ENCODE results near the gene USB1. TPM values are rescaled to one million over a fixed set of nuclear protein-coding genes. Genes with fewer than 3 reads are reported as not detected.

The USB1 gene
- total and polyA plus RNA-seq, 2 experiments from 2014 or later: 79.6 to 118 TPM

- no peak; the same call in 2 of the 3 replicates for ATAC-seq
- no peaks in the 10 kb centered on the region for H3K36me3 Mint-ChIP-seq (ENCODE audit: low read depth)
Measured at GRCh38 chr16:57955572-57956188, 45.5 kb upstream of the USB1 start.

GRCh38 chr16:57956270-57956808 lies 44.9 kb upstream of the USB1 start:
- no peak overlapping the region for H3K4me2 ChIP-seq
- DNase-seq (ENCODE audit: low spot score) (no peak), ATAC-seq (no peak)
- H3K27ac ChIP-seq (ENCODE audit: low read depth): no peak overlapping the region
- H3K4me1 ChIP-seq (ENCODE audit: insufficient read depth): no peaks in the 10 kb centered on the region
- Mint-ChIP-seq H3K27ac (no peak overlapping the region), H3K27me3 (ENCODE audit: insufficient read depth, low read depth, poor library complexity) (peaks cover 10% of the 10 kb centered on the region), H3K36me3 (ENCODE audit: low read depth) (no peaks in the 10 kb centered on the region), H3K4me1 (peaks cover 15% of the 10 kb centered on the region), H3K4me3 (no peak overlapping the region), H3K9me3 (no peaks in the 10 kb centered on the region)
- no peaks in the 10 kb centered on the region for H3K27me3 ChIP-seq (ENCODE audit: insufficient read depth)
- no peak overlapping the region for H2AFZ ChIP-seq
- no peaks in the 10 kb centered on the region for H3K36me3 ChIP-seq (ENCODE audit: insufficient read depth)
- H3K79me2 ChIP-seq (replicated peaks; ENCODE audit: insufficient read depth): no peaks in the 10 kb centered on the region
- no peaks in the 10 kb centered on the region for H3F3A ChIP-seq (replicated peaks; ENCODE audit: low read depth)
- no peaks in the 10 kb centered on the region for H3K9me2 ChIP-seq (ENCODE audit: insufficient read depth)
- H4K20me1 ChIP-seq (replicated peaks; ENCODE audit: insufficient read depth): no peaks in the 10 kb centered on the region
- no peak overlapping the region for H3K4me3 ChIP-seq
- TF ChIP-seq ZNF331 (CRISPR knock-in tag; IDR thresholded peaks at IDR 0.05; ENCODE audit: low read depth) (no peak), ZNF114 (CRISPR knock-in tag; IDR thresholded peaks at IDR 0.05) (no peak), REST (IDR thresholded peaks at IDR 0.05; ENCODE audit: unreplicated experiment) (no peak), JUNB (IDR thresholded peaks at IDR 0.05; ENCODE audit: unreplicated experiment) (no peak), NANOG (IDR thresholded peaks at IDR 0.05; ENCODE audit: borderline replicate concordance) (no peak)

More at GRCh38 chr16:57955572-57956188, 45.5 kb upstream of the USB1 start:
- no peak overlapping the region for H3K4me3 Mint-ChIP-seq
- Histone ChIP-seq H4K20me1 (replicated peaks; ENCODE audit: insufficient read depth) (no peaks in the 10 kb centered on the region), H3K4me2 (no peak overlapping the region), H3K79me2 (replicated peaks; ENCODE audit: insufficient read depth) (no peaks in the 10 kb centered on the region), H3K4me1 (ENCODE audit: insufficient read depth) (no peaks in the 10 kb centered on the region), H2AFZ (no peak overlapping the region), H3F3A (replicated peaks; ENCODE audit: low read depth) (no peaks in the 10 kb centered on the region), H3K27ac (ENCODE audit: low read depth) (no peak overlapping the region), H3K9me2 (ENCODE audit: insufficient read depth) (no peaks in the 10 kb centered on the region), H3K36me3 (ENCODE audit: insufficient read depth) (no peaks in the 10 kb centered on the region), H3K27me3 (ENCODE audit: insufficient read depth) (no peaks in the 10 kb centered on the region), H3K4me3 (no peak overlapping the region)
- TF ChIP-seq CREB1 (CRISPR knock-in tag; IDR thresholded peaks at IDR 0.05; ENCODE audit: low read depth): no peak
- no peak for TF ChIP-seq STAT1 (IDR thresholded peaks at IDR 0.05; ENCODE audit: unreplicated experiment)
- TF ChIP-seq POLR2AphosphoS5 (IDR thresholded peaks at IDR 0.05; ENCODE audit: low read depth): no peak
- TF ChIP-seq EZH2phosphoT487 (IDR thresholded peaks at IDR 0.05; ENCODE audit: unreplicated experiment): no peak
- TF ChIP-seq CTCF (conservative IDR thresholded peaks at IDR 0.05; ENCODE audit: low read depth in 2 of 2): no peak
- peaks cover 18% of the 10 kb centered on the region for H3K4me1 Mint-ChIP-seq
- no peaks in the 10 kb centered on the region for H3K9me3 Mint-ChIP-seq
- no peak for DNase-seq (ENCODE audit: low spot score)
- no peak overlapping the region for H3K27ac Mint-ChIP-seq
- H3K27me3 Mint-ChIP-seq (ENCODE audit: insufficient read depth, low read depth, poor library complexity): peaks cover 10% of the 10 kb centered on the region

Measured in GM23338 (cell line).